ENCODE data around the gene NTRK2.

NTRK2 gene

DNA sequence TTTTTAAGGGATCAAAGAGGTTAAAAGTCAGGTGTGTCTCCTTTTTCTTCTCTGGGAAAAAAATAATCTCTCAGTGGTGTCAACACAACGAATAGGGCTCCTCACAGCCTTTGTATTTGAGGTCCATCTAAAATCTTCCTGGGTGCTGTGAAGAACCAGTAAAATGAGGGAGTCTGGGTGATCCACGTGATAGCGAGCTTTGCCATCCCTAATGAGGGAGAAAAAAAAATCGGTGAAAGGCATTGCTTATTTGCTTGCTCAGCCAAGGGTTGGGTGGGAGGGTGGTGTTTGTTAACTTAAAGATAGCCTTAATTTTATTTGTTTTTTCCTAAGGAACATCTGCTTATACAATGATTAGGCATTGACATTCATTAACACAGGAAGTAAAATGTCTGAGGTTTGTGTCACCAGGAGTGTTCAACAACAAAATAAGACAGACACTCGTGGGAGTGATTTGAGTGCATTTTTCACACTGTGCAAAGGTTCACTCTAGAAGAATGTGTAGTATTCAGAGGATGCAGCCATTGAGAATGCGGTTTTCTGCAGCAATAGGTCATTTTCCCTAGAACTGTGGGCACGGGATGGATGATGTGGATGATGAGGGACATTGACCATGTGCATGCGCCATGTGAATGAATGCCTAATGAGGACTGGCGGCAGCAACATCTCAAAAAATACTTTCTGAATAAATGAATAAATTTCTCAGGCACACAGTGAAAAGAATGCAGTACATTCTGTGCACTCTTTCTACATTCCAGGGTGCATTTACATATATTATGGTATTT lies 369.5 kb downstream of the NTRK2 start:
- TF ChIP-seq, protein P1, sequence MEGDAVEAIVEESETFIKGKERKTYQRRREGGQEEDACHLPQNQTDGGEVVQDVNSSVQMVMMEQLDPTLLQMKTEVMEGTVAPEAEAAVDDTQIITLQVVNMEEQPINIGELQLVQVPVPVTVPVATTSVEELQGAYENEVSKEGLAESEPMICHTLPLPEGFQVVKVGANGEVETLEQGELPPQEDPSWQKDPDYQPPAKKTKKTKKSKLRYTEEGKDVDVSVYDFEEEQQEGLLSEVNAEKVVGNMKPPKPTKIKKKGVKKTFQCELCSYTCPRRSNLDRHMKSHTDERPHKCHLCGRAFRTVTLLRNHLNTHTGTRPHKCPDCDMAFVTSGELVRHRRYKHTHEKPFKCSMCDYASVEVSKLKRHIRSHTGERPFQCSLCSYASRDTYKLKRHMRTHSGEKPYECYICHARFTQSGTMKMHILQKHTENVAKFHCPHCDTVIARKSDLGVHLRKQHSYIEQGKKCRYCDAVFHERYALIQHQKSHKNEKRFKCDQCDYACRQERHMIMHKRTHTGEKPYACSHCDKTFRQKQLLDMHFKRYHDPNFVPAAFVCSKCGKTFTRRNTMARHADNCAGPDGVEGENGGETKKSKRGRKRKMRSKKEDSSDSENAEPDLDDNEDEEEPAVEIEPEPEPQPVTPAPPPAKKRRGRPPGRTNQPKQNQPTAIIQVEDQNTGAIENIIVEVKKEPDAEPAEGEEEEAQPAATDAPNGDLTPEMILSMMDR (IDR thresholded peaks at IDR 0.05; ENCODE audit: low read depth, low read length, missing control alignments) = no peak
- Histone ChIP-seq H3K36me3 (replicated peaks) (no peaks in the 10 kb centered on the region), H3K27ac (no peak overlapping the region), H3K27me3 (replicated peaks) (no peaks in the 10 kb centered on the region), H3K4me3 (ENCODE audit: low read depth, low read length) (no peak overlapping the region)
- DNase-seq = no peak
- in situ Hi-C loops (cut with HindIII; ENCODE audit: low pct_ligation_motif_present, low sequenced_read_pairs) = no loop called here

GRCh38 chr9:85040146-85040545 lies 370.6 kb downstream of the NTRK2 start:
- TF ChIP-seq, protein P1 (IDR thresholded peaks at IDR 0.05; ENCODE audit: low read depth, low read length, missing control alignments) = no peak
- in situ Hi-C loops (cut with HindIII; ENCODE audit: low pct_ligation_motif_present, low sequenced_read_pairs) = no loop called here
- H3K4me3 ChIP-seq (ENCODE audit: low read depth, low read length) = no peak overlapping the region
- no peaks in the 10 kb centered on the region for H3K36me3 ChIP-seq (replicated peaks)
- H3K27ac ChIP-seq = no peak overlapping the region
- DNase-seq = no peak
- no peaks in the 10 kb centered on the region for H3K27me3 ChIP-seq (replicated peaks)

GRCh38 chr9:85040821-85041465 lies 371.4 kb downstream of the NTRK2 start:
- no peak overlapping the region for H3K4me3 ChIP-seq (ENCODE audit: low read depth, low read length)
- no peak for DNase-seq
- in situ Hi-C loops (cut with HindIII; ENCODE audit: low pct_ligation_motif_present, low sequenced_read_pairs) = no loop called here

DNA sequence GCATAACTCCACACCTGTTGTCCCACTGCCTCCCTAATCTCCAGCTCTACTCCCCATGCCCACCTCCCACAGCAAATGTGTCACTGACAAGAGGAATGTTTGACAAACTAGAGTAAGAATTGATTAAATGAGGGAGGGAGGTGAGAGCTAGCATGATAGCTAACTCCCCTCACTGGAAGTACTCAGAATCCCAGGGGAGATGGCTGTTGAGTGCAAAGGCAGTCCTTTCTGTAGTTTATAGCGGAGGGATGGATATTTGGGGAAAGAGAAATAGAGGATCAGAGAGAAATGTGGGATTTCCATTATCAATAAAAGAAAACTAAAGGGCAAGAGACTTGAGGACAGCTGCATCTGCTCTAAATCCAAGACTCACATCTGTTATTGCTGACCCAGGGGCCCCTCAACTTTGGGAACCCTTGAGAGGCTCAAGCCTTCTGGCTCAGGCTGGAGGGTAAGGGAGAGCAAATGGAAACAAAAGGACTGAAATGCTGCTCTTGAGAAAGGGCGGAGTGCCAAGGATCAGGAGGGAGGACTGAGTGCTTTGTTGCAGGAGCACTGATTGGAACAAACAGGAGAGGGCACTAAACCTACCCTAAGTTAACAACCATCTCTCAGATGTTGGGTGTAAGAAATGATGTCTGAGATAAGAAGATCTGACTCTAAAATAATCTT lies 372.1 kb downstream of the NTRK2 start:
- no peaks in the 10 kb centered on the region for H3K36me3 ChIP-seq (replicated peaks)
- no peak for DNase-seq
- no peak overlapping the region for H3K4me3 ChIP-seq (ENCODE audit: low read depth, low read length)
- TF ChIP-seq, protein P1 (IDR thresholded peaks at IDR 0.05; ENCODE audit: low read depth, low read length, missing control alignments) = no peak
- in situ Hi-C loops (cut with HindIII; ENCODE audit: low pct_ligation_motif_present, low sequenced_read_pairs) = no loop called here
- no peak overlapping the region for H3K27ac ChIP-seq
- no peaks in the 10 kb centered on the region for H3K27me3 ChIP-seq (replicated peaks)

More at GRCh38 chr9:85040821-85041465, 371.4 kb downstream of the NTRK2 start:
- no peaks in the 10 kb centered on the region for H3K27me3 ChIP-seq (replicated peaks)
- no peaks in the 10 kb centered on the region for H3K36me3 ChIP-seq (replicated peaks)
- TF ChIP-seq, protein P1 (IDR thresholded peaks at IDR 0.05; ENCODE audit: low read depth, low read length, missing control alignments) = no peak
- H3K27ac ChIP-seq = no peak overlapping the region

DNA sequence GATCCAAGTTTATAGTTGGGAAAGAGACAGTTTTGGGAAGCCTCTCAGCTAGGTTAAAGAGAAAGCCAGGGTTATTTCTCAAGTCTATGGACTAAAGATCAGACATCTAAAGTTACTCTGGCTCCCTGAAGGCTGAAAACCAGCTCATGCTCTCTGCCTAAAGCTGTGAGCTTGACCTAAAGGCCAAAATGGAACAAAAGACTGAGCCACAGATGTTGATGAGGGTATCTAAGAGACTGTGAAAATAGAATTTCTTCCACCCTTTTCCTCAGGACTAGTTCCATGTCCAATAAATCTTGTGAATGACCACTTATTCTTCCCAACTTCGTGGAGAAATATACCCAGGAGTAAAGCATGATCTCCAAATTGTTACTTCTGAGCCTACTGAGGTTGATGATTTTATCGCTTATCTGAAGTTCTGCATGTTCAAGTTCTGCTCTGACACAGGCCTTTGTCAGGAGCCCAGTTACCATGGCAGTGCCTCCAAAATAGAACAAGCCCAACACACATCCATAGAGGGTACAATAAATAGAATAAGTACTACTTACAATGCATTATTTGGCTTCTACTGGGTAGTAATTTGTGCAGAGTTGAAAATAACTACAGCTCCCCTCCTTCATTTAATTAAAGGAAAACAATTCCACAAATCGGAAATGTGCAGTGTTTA lies 373.6 kb downstream of the NTRK2 start:
- Histone ChIP-seq H3K36me3 (replicated peaks) (no peaks in the 10 kb centered on the region), H3K27me3 (replicated peaks) (no peaks in the 10 kb centered on the region), H3K27ac (no peak overlapping the region), H3K4me3 (ENCODE audit: low read depth, low read length) (no peak overlapping the region)
- DNase-seq = no peak
- TF ChIP-seq, protein P1 (IDR thresholded peaks at IDR 0.05; ENCODE audit: low read depth, low read length, missing control alignments) = no peak
- in situ Hi-C loops (cut with HindIII; ENCODE audit: low pct_ligation_motif_present, low sequenced_read_pairs) = no loop called here
